HepG2 (cell line): ENCODE measurements around the gene BLCAP. TPM values are rescaled to one million over a fixed set of nuclear protein-coding genes. Genes with fewer than 3 reads are reported as not detected.

ENCODE experiments used
- ATAC-seq: fragments of 200-7000 bp; cut with Tn5 transposase; 3 replicates; pipeline ENCODE4 v1.9.1; 2020; ENCODE audit warnings: mild to moderate bottlenecking, moderate library complexity
- BruUV-seq: library from RNA; stranded (reverse); fragments of 400-500 nt; replicated peaks from 2 replicates; lab custom pipeline; 2021; lab: Mats Ljungman, UMichigan
- CTCF ChIA-PET: fragments of 300-600 bp; formaldehyde crosslinking; extraction: SDS; loops from one replicate; lab custom pipeline; 2021; ENCODE audit warnings: low total read pairs, inconsistent platforms, low intra/inter-chr PET ratio; lab: Yijun Ruan, JAX
- POLR2A ChIA-PET: fragments of 350-600 bp; sonication (Branson Sonifier 250); formaldehyde crosslinking; loops from one replicate; lab custom pipeline; 2020; ENCODE audit warnings: antibody characterized with exemption, inconsistent platforms; lab: Yijun Ruan, JAX
- DNase-seq: peaks from one replicate; pipeline ENCODE4 v3.0.0-alpha.2; 2015; ENCODE audit warnings: low spot score
- FAIRE-seq: peaks from 3 replicates; lab custom pipeline; 2011; peaks lifted over from hg19 to GRCh38; lab: Jason Lieb, UNC
- H2AFZ ChIP-seq: one replicate; pipeline ENCODE4 v1.6.1; 2011; ENCODE audit warnings: low read length, inconsistent platforms
- H3K27ac ChIP-seq: fragments of 300-600 bp; 3 replicates; pipeline ENCODE4 v1.8.0; 2011; ENCODE audit warnings: mixed run types, mild to moderate bottlenecking, mixed read lengths, low read length, inconsistent platforms; ENCODE audit not compliant: insufficient read depth; ENCODE audit errors: extremely low read length
- H3K27me3 ChIP-seq, 2 experiments: fragments of 200-600 bp in 1 of 2; 2 replicates in 1 of 2; 3 replicates in 1 of 2; pipeline versions ENCODE4 v1.6.0 to v1.8.0; 2011; ENCODE audit warnings: low read length in 2 of 2, mild to moderate bottlenecking in 2 of 2, moderate library complexity in 2 of 2, inconsistent platforms in 1 of 2; ENCODE audit not compliant: insufficient read depth in 2 of 2, control insufficient read depth in 1 of 2
- H3K36me3 ChIP-seq, 2 experiments: fragments of 200-600 bp in 1 of 2; replicated peaks in 1 of 2; 2 replicates in 1 of 2; 3 replicates in 1 of 2; pipeline versions ENCODE4 v1.5.1 to v1.8.0; 2011; ENCODE audit warnings: low read length in 2 of 2, inconsistent platforms in 1 of 2; ENCODE audit not compliant: insufficient read depth in 2 of 2, control insufficient read depth in 1 of 2
- H3K4me1 ChIP-seq: 2 replicates; pipeline ENCODE4 v1.5.1; 2012; ENCODE audit warnings: low read length, inconsistent platforms; ENCODE audit not compliant: insufficient read depth
- H3K4me2 ChIP-seq: 2 replicates; pipeline ENCODE4 v1.6.0; 2011; ENCODE audit warnings: low read depth, low read length, inconsistent platforms
- H3K4me3 ChIP-seq, 3 experiments: fragments of 200-600 bp in 1 of 3; sonication (generic), shearing (Covaris generic) in 1 of 3; replicated peaks in 1 of 3; 2 replicates each; pipeline ENCODE4 v1.5.1; 2011 to 2016; ENCODE audit warnings: low read length in 3 of 3, inconsistent platforms in 2 of 3, low read depth in 2 of 3, mild to moderate bottlenecking in 2 of 3, control low read depth in 1 of 3, mixed read lengths in 1 of 3; ENCODE audit not compliant: insufficient read depth in 1 of 3
- H3K79me2 ChIP-seq: one replicate; pipeline ENCODE4 v1.6.1; 2011; ENCODE audit warnings: low read length, inconsistent platforms; ENCODE audit not compliant: insufficient read depth
- H3K9ac ChIP-seq: 2 replicates; pipeline ENCODE4 v1.6.0; 2011; ENCODE audit warnings: mild to moderate bottlenecking, low read depth, low read length, inconsistent platforms; ENCODE audit not compliant: insufficient read depth
- H3K9me3 ChIP-seq: 2 replicates; pipeline ENCODE4 v1.5.1; 2012; ENCODE audit warnings: mild to moderate bottlenecking, low read length
- H4K20me1 ChIP-seq: 2 replicates; pipeline ENCODE4 v1.6.0; 2011; ENCODE audit warnings: inconsistent platforms, mild to moderate bottlenecking, low read length, moderate library complexity; ENCODE audit not compliant: insufficient read depth
- AGO2 ChIP-seq: fragments of 200-400 bp; formaldehyde crosslinking; optimal IDR thresholded peaks from 2 replicates; pipeline ENCODE3; 2017; ENCODE audit warnings: mild to moderate bottlenecking, low read depth, low read length, moderate library complexity
- DNMT1 ChIP-seq: sonication (generic); formaldehyde crosslinking; IDR thresholded peaks from 2 replicates; pipeline ENCODE4 v1.5.1; 2020; ENCODE audit warnings: mild to moderate bottlenecking, missing genetic modification reagents
- MAFF ChIP-seq: IDR thresholded peaks from 2 replicates; pipeline ENCODE4 v1.6.1; 2011; ENCODE audit warnings: low read depth, low read length, improper control_type of control experiment
- THAP9 ChIP-seq: sonication (generic); formaldehyde crosslinking; IDR thresholded peaks from 2 replicates; pipeline ENCODE4; 2020; ENCODE audit warnings: missing genetic modification reagents, mild to moderate bottlenecking, borderline replicate concordance
- ZBTB33 ChIP-seq: sonication (generic); formaldehyde crosslinking; IDR thresholded peaks from 2 replicates; pipeline ENCODE4 v1.4.0; 2020; ENCODE audit warnings: missing genetic modification reagents
- ZNF343 ChIP-seq: sonication (generic); formaldehyde crosslinking; IDR thresholded peaks from 2 replicates; pipeline ENCODE4 v1.4.0; 2020; ENCODE audit warnings: mild to moderate bottlenecking, missing genetic modification reagents
- ZNF687 ChIP-seq: sonication (generic); formaldehyde crosslinking; IDR thresholded peaks from 2 replicates; pipeline ENCODE4 v1.5.1; 2020; ENCODE audit warnings: mild to moderate bottlenecking, missing genetic modification reagents, moderate library complexity
- WGBS: methylation state at CpG from one replicate; pipeline ENCODE4 v1.1.6; 2017; ENCODE audit warnings: low lambda C conversion rate; 5-methylcytosine and 5-hydroxymethylcytosine counted together
- in situ Hi-C: cut with HindIII; loops from 2 replicates; pipeline ENCODE4 v1.10.0; 2017; ENCODE audit warnings: low pct_unique_long_range_greater_than_20kb; ENCODE audit not compliant: extremely low pct_ligation_motif_present
- intact Hi-C: fragments of 100-400 bp; cut with micrococcal nuclease; formaldehyde crosslinking; loops from one replicate; pipeline ENCODE4 v1.10.0; 2022; ENCODE audit not compliant: unreplicated experiment
- polyA plus RNA-seq, 8 experiments: library from polyadenylated mRNA; depleted of rRNA in 3 of 8; stranded (reverse) in 7 of 8; unstranded in 1 of 8; fragments of >200 nt; fragmentation: Illumina TruSeq in 4 of 8; extraction: Trizol in 4 of 8; gene quantifications; 2 replicates each; pipeline versions ENCODE4 v1.2.1 to v1.2.3, GENCODE V29; 2011 to 2016; ENCODE audit warnings: low read depth in 4 of 8, missing spikeins in 1 of 8, mixed read lengths in 1 of 8; ENCODE audit not compliant: insufficient read depth in 1 of 8
- total RNA-seq, 5 experiments: library from RNA; depleted of rRNA; stranded (reverse); fragments of >200 nt; fragmentation: Illumina TruSeq; extraction: Trizol; gene quantifications; 2 replicates each; pipeline ENCODE4 v1.2.3, GENCODE V29; 2016; ENCODE audit warnings: low read depth in 1 of 5

Gene BLCAP
- total and polyA plus RNA-seq, 2 of the 13 experiments (the other 11 are each of a cell fraction or from before 2014, with no cell fraction given) = 52.4 to 86.8 TPM

GRCh38 chr20:37523012-37523391 is 4.7 kb downstream of the BLCAP start:
- POLR2A ChIA-PET = no interaction called here
- Histone ChIP-seq H3K9ac (no peak overlapping the region), H2AFZ (no peak overlapping the region), H4K20me1 (peaks cover 47% of the 10 kb centered on the region), H3K9me3 (no peaks in the 10 kb centered on the region), H3K4me1 (peaks cover 48% of the 10 kb centered on the region), H3K36me3 (peaks cover 6 to 24% of the 10 kb centered on the region in 2 experiments), H3K27me3 (no peaks in the 10 kb centered on the region; a peak in 1 of 5 replicates), H3K79me2 (peaks cover 86% of the 10 kb centered on the region), H3K27ac (no peak overlapping the region), H3K4me2 (no peak overlapping the region), H3K4me3 (no peak overlapping the region)
- ATAC-seq (no peak), FAIRE-seq (no peak), DNase-seq (no peak)
- BruUV-seq = no TSS peak
- intact Hi-C loops = no loop called here
- CTCF ChIA-PET = no interaction called here
- WGBS = 96% methylated on average over 10 of the region's 13 CpGs
- TF ChIP-seq ZNF343 = no peak
- TF ChIP-seq ZNF687 = peak; percentile 16; the same call in 1 of the 2 replicates
- no peak for TF ChIP-seq MAFF
- 0 out of 2 replicates have a peak, but pooled peaks have one; percentile 33 for TF ChIP-seq DNMT1 (CRISPR knock-in tag)
- peak; percentile 67; the same call in 1 of the 2 replicates for TF ChIP-seq ZBTB33
- TF ChIP-seq AGO2 = peak; percentile 46
- 0 out of 2 replicates have a peak, but pooled peaks have one; percentile 26 for TF ChIP-seq THAP9 (CRISPR knock-in tag)
- in situ Hi-C loops = no loop called here
